Thymus (tissue), 11 donors: ENCODE measurements around the gene ZNF282. TPM values are rescaled to one million over a fixed set of nuclear protein-coding genes. Genes with fewer than 3 reads are reported as not detected.
A peak's percentile ranks its signal among the peaks of the same experiment; 100 is the strongest.

ENCODE experiments used
- DNase-seq, 9 donors: peaks; one replicate each; pipeline ENCODE4 v3.0.0-alpha.2; 2013; ENCODE audit warnings: low spot score in 9 of 9, low read depth in 6 of 9, missing footprints in 1 of 9
- H3K27ac ChIP-seq, 2 donors: one replicate each; pipeline ENCODE4 v1.5.1; 2013; ENCODE audit warnings: control low read depth in 1 of 2, low read depth in 1 of 2, low read length in 1 of 2, mild to moderate bottlenecking in 1 of 2, moderate library complexity in 1 of 2
- H3K27me3 ChIP-seq, 2 donors: one replicate each; pipeline ENCODE4 v1.5.1; 2013; ENCODE audit warnings: low read length in 1 of 2; ENCODE audit not compliant: control insufficient read depth in 2 of 2, insufficient read depth in 1 of 2
- H3K36me3 ChIP-seq, 2 donors: one replicate each; pipeline ENCODE4 v1.5.1; 2013; ENCODE audit warnings: low read length in 1 of 2, mild to moderate bottlenecking in 1 of 2, moderate library complexity in 1 of 2; ENCODE audit not compliant: control insufficient read depth in 2 of 2, insufficient read depth in 2 of 2
- H3K4me1 ChIP-seq, 2 donors: one replicate each; pipeline ENCODE4 v1.5.1; 2013; ENCODE audit warnings: low read length in 2 of 2; ENCODE audit not compliant: control insufficient read depth in 2 of 2, insufficient read depth in 2 of 2
- H3K4me3 ChIP-seq, 2 donors: one replicate each; pipeline ENCODE4 v1.5.1; 2013; ENCODE audit warnings: low read length in 2 of 2, control low read depth in 1 of 2, mild to moderate bottlenecking in 1 of 2
- H3K9me3 ChIP-seq, 2 donors: one replicate each; pipeline ENCODE4 v1.5.1; 2013; ENCODE audit warnings: low read length in 1 of 2, mild to moderate bottlenecking in 1 of 2; ENCODE audit not compliant: control insufficient read depth in 2 of 2, insufficient read depth in 1 of 2
- WGBS: extraction: QIAGEN DNeasy Blood & Tissue Kit; methylation state at CpG from one replicate; pipeline ENCODE4 v1.1.7; 2013; 5-methylcytosine and 5-hydroxymethylcytosine counted together
- polyA plus RNA-seq: library from polyadenylated mRNA; stranded (reverse); fragments of 200-250 nt; gene quantifications from one replicate; pipeline ENCODE4 v1.2.3, GENCODE V29; 2013
- total RNA-seq: library from RNA; stranded (reverse); fragments of 120-200 nt; gene quantifications from one replicate; pipeline ENCODE4 v1.2.4, GENCODE V29; 2013
- donor health status: healthy.

ZNF282 gene
- total and polyA plus RNA-seq, 2 donors: 7.6 to 13.0 TPM

GRCh38 chr7:149184274-149184673 is 11.1 kb upstream of the ZNF282 start:
- no peak for DNase-seq
- 99% methylated on average over 6 of the region's 6 CpGs for WGBS
- Histone ChIP-seq H3K4me3 (no peak overlapping the region), H3K27me3 (no peaks in the 10 kb centered on the region), H3K36me3 (peaks cover 20% of the 10 kb centered on the region in 2 donors), H3K4me1 (peaks cover 0 to 2% of the 10 kb centered on the region in 2 donors), H3K9me3 (no peaks in the 10 kb centered on the region), H3K27ac (no peak overlapping the region)

DNA sequence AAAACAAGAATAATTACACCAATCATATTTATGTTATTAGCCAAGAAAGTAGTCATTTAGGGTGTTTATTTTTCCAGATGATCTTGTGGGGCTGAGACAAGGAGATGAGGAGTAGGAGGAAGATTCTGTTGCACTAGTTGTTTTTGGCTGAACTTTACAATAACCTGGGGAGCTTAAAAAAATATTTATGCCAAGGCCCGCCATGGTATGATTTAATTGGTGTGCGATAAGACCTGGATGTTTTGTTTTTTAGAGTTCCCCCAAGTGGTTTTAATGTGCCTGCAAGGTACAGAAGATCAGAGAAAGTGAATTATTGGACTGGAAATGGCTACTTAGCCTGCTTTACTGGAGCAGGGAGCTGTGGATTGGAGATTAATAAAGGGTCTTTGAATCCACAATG is 7.1 kb upstream of the ZNF282 start:
- no peak for DNase-seq
- H3K4me3 ChIP-seq: no peak overlapping the region
- WGBS: 93% methylated on average over 2 of the region's 2 CpGs
- no peaks in the 10 kb centered on the region for H3K4me1 ChIP-seq
- H3K9me3 ChIP-seq: no peaks in the 10 kb centered on the region
- H3K27ac ChIP-seq: no peak overlapping the region
- H3K36me3 ChIP-seq: no peaks in the 10 kb centered on the region
- H3K27me3 ChIP-seq: no peaks in the 10 kb centered on the region

DNA sequence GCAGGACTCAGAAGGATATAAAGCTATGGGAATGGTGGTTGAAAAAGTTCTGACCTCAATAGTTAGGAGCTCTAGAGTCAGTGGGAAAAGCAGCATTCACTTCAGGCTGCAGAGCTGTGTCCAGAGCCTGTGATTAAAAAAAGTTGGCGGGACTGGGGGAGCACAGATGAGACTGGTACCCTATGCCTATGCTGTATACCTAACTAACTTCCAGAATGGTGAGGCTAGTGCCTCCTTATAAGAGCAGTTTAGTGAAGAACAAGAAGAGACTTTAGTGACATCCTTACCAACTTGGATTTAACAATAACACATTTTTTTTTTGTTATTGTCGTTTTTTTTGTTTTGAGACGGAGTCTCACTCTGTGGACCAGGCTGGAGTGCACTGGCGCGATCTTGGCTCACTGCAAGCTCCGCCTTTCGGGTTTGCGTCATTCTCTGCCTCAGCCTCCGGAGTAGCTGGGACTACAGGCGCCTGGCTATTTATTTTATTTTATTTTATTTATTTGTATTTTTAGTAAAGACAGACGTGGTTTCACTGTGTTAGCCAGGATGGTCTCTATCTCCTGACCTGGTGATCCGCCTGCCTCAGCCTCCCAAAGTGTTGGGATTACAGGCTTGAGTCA is 6.6 kb upstream of the ZNF282 start:
- whole genome bisulfite sequencing: 75% methylated on average over 12 of the region's 12 CpGs
- no peak overlapping the region for H3K4me3 ChIP-seq
- H3K27ac ChIP-seq: no peak overlapping the region
- H3K9me3 ChIP-seq: no peaks in the 10 kb centered on the region
- H3K4me1 ChIP-seq: no peaks in the 10 kb centered on the region
- H3K36me3 ChIP-seq: no peaks in the 10 kb centered on the region
- H3K27me3 ChIP-seq: no peaks in the 10 kb centered on the region
- DNase-seq: no peak

DNA sequence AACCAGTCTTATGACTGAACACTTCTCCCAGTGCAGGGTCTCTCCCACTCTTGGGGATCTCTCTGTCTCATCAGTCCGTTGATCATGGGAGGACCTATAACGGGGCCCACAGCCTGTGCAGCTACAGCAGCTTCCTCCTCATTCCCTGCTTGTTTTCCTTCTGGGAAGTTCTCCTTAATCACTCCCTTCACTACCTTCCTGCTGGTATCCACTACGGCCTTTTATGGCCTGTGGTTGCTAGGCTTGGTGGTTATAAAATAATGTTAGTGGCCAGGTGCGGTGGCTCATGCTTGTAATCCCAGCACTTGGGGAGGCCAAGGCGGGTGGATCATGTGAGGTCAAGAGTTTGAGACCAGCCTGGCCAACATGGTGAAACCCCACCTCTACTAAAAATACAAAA is 3.5 kb upstream of the ZNF282 start:
- Histone ChIP-seq H3K9me3 (no peaks in the 10 kb centered on the region), H3K27me3 (no peaks in the 10 kb centered on the region), H3K4me1 (peaks cover 9 to 14% of the 10 kb centered on the region in 2 donors), H3K27ac (no peak overlapping the region), H3K36me3 (no peaks in the 10 kb centered on the region), H3K4me3 (no peak overlapping the region)
- WGBS: 73% methylated on average over 5 of the region's 5 CpGs
- DNase-seq: no peak

- H3K4me1 ChIP-seq: peaks cover 9 to 17% of the 10 kb centered on the region in 2 donors
- H3K9me3 ChIP-seq: no peaks in the 10 kb centered on the region
- WGBS: 92% methylated on average over 4 of the region's 4 CpGs
- H3K27me3 ChIP-seq: no peaks in the 10 kb centered on the region
- no peak for DNase-seq
- no peak overlapping the region for H3K27ac ChIP-seq
- H3K36me3 ChIP-seq: peaks cover 15% of the 10 kb centered on the region in 2 donors
- peak overlapping the region; percentile 80 to 98 for H3K4me3 ChIP-seq
These were observed 557 bp upstream of the ZNF282 start for GRCh38 chr7:149194799-149195179.

DNA sequence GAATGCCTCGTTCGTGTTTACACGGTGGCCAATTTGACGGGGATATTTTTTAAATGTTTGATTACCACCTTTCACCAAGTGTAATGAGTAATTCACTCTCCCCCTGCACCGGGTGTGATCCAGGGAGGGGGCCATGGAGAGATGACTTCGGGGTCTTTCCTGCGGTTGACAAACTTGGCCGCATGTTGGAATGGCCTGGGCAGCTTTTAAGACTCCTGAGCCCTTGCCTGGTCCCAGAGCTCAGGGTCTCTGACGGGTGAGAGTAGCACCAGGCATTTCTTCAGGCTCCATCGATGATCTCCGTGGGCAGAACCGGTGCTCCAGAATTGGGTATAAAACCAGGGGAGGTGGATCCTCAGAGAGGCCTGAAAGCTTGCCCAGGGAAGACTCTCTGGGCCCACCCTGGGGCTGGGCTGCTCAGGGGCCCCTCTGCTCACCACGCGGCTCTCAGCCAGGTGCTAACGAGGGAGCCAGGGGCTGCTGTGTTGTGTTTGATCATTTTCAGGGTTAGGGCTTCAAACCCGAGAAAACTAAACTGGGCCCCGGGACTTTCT is 882 bp downstream of the ZNF282 start:
- no peaks in the 10 kb centered on the region for H3K9me3 ChIP-seq
- H3K27ac ChIP-seq: peak overlapping the region; percentile 36 to 47
- peaks cover 26 to 29% of the 10 kb centered on the region in 2 donors for H3K36me3 ChIP-seq
- no peaks in the 10 kb centered on the region for H3K27me3 ChIP-seq
- WGBS: 4% methylated on average over 17 of the region's 17 CpGs
- peaks cover 9 to 17% of the 10 kb centered on the region in 2 donors for H3K4me1 ChIP-seq
- peak in 3 of 9 donors; percentile 7 to 46 (median 18) for DNase-seq
- peak overlapping the region; percentile 67 to 98 for H3K4me3 ChIP-seq

- H3K27ac ChIP-seq: peak overlapping the region in 1 of 2 donors; percentile 11
- H3K9me3 ChIP-seq: no peaks in the 10 kb centered on the region
- H3K4me3 ChIP-seq: peak overlapping the region; percentile 67 to 98
- WGBS: 46% methylated on average over 7 of the region's 7 CpGs
- no peak for DNase-seq
- peaks cover 9 to 17% of the 10 kb centered on the region in 2 donors for H3K4me1 ChIP-seq
- no peaks in the 10 kb centered on the region for H3K27me3 ChIP-seq
- H3K36me3 ChIP-seq: peaks cover 31 to 34% of the 10 kb centered on the region in 2 donors
These were observed 1.4 kb downstream of the ZNF282 start for GRCh38 chr7:149196705-149197171.

- H3K4me1 ChIP-seq: peaks cover 9 to 17% of the 10 kb centered on the region in 2 donors
- no peaks in the 10 kb centered on the region for H3K27me3 ChIP-seq
- H3K4me3 ChIP-seq: no peak overlapping the region
- no peak overlapping the region for H3K27ac ChIP-seq
- no peak for DNase-seq
- 86% methylated on average over 4 of the region's 4 CpGs for WGBS
- H3K9me3 ChIP-seq: no peaks in the 10 kb centered on the region
- H3K36me3 ChIP-seq: peaks cover 35 to 38% of the 10 kb centered on the region in 2 donors
These were observed 2.3 kb downstream of the ZNF282 start for GRCh38 chr7:149197675-149198074.

GRCh38 chr7:149198161-149198816 is 2.9 kb downstream of the ZNF282 start:
- WGBS: 97% methylated on average over 22 of the region's 22 CpGs
- H3K4me1 ChIP-seq: peaks cover 9 to 17% of the 10 kb centered on the region in 2 donors
- DNase-seq: no peak
- H3K27ac ChIP-seq: no peak overlapping the region
- no peak overlapping the region for H3K4me3 ChIP-seq
- peaks cover 41 to 43% of the 10 kb centered on the region in 2 donors for H3K36me3 ChIP-seq
- H3K27me3 ChIP-seq: no peaks in the 10 kb centered on the region
- no peaks in the 10 kb centered on the region for H3K9me3 ChIP-seq
